COLO829 (cell line): ENCODE measurements around the gene MROH7.

Experiments used
- DNase-seq: peaks from one replicate; pipeline ENCODE4 v3.0.0; 2012; ENCODE audit warnings: low spot score

MROH7 gene

GRCh38 chr1:54640863-54641836 lies at the start of gene MROH7:
TSS of gene MROH7 (plus strand) at chr1:54641786. CDS start at chr1:54652927, 11,141 bp downstream.
- DNase-seq = no peak

- no peak for DNase-seq
Observed at GRCh38 chr1:54593571-54594160, 47.9 kb upstream of the MROH7 start.

GRCh38 chr1:54594463-54594862 lies 47.1 kb upstream of the MROH7 start:
- no peak for DNase-seq

GRCh38 chr1:54595956-54596498 lies 45.6 kb upstream of the MROH7 start:
- DNase-seq = no peak

- DNase-seq = no peak
Observed at GRCh38 chr1:54596756-54597155, 44.8 kb upstream of the MROH7 start.

- DNase-seq = no peak
Observed at GRCh38 chr1:54597455-54598030, 44.0 kb upstream of the MROH7 start.

GRCh38 chr1:54599211-54599823 lies 42.3 kb upstream of the MROH7 start:
- no peak for DNase-seq

GRCh38 chr1:54600947-54601721 lies 40.5 kb upstream of the MROH7 start:
- no peak for DNase-seq

- no peak for DNase-seq
Observed at GRCh38 chr1:54601730-54602129, 39.9 kb upstream of the MROH7 start.

- no peak for DNase-seq
Observed at GRCh38 chr1:54602554-54602953, 39.0 kb upstream of the MROH7 start.

GRCh38 chr1:54603241-54603640 lies 38.3 kb upstream of the MROH7 start:
- DNase-seq = no peak

- no peak for DNase-seq
Observed at GRCh38 chr1:54604051-54604450, 37.5 kb upstream of the MROH7 start.

GRCh38 chr1:54604572-54605370 lies 36.8 kb upstream of the MROH7 start:
- DNase-seq = no peak

- DNase-seq = no peak
Observed at GRCh38 chr1:54606096-54606989, 35.2 kb upstream of the MROH7 start.

GRCh38 chr1:54606990-54607325 lies 34.6 kb upstream of the MROH7 start:
- DNase-seq = no peak

- no peak for DNase-seq
Observed at GRCh38 chr1:54607821-54608565, 33.6 kb upstream of the MROH7 start.

GRCh38 chr1:54608566-54609230 lies 32.9 kb upstream of the MROH7 start:
- DNase-seq = no peak

- DNase-seq = no peak
Observed at GRCh38 chr1:54609301-54609921, 32.2 kb upstream of the MROH7 start.
